SK-N-MC (cell line): ENCODE data around the gene LRP6.

Experiments
- EZH2 ChIP-seq: fragments of 200-600 bp; sonication (generic); IDR thresholded peaks from one replicate; pipeline ENCODE4 v1.6.1; 2017; ENCODE audit warnings: antibody characterized with exemption
- FOXP2 ChIP-seq: optimal IDR thresholded peaks from 2 replicates; pipeline ENCODE3; 2011; ENCODE audit warnings: mild to moderate bottlenecking, moderate library complexity; ENCODE audit not compliant: insufficient read depth; ENCODE audit errors: extremely low read length, control extremely low read depth
- POLR2AphosphoS5 ChIP-seq: IDR thresholded peaks from 2 replicates; pipeline ENCODE4 v1.6.1; 2012; ENCODE audit warnings: mild to moderate bottlenecking, low read depth, low read length, borderline replicate concordance

- TF ChIP-seq POLR2AphosphoS5 (no peak), EZH2 (no peak), FOXP2 (no peak)
Observed at GRCh38 chr12:12081836-12082497, 184.9 kb downstream of the LRP6 start.
